ENCODE measurements around the gene S100A7A. TPM values are rescaled to one million over a fixed set of nuclear protein-coding genes. Genes with fewer than 3 reads are reported as not detected.

S100A7A gene
- polyA plus RNA-seq, 3 donors: not detected

GRCh38 chr1:153441238-153441755 lies 25.0 kb downstream of the S100A7A start:
- 85% methylated on average over 7 of the region's 9 CpGs for WGBS (ENCODE audit: insufficient coverage)
- Histone ChIP-seq H3K79me2 (ENCODE audit: insufficient read depth, low read length) (no peaks in the 10 kb centered on the region), H3K4me2 (replicated peaks; ENCODE audit: extremely low read depth, low read length, poor library complexity, severe bottlenecking) (no peak overlapping the region), H3K27ac (ENCODE audit: low read depth in 1 of 2, low read length in 2 of 2) (no peak overlapping the region), H4K20me1 (ENCODE audit: insufficient read depth, low read length) (no peaks in the 10 kb centered on the region), H3K9me3 (replicated peaks in 1 of 2; ENCODE audit: control insufficient read depth in 1 of 2, insufficient read depth in 1 of 2, low read length in 2 of 2) (no peaks in the 10 kb centered on the region), H3K36me3 (replicated peaks in 1 of 2; ENCODE audit: control insufficient read depth in 1 of 2, insufficient read depth in 2 of 2, low read length in 2 of 2) (no peaks in the 10 kb centered on the region), H2AFZ (ENCODE audit: insufficient read depth, low read depth, low read length, poor library complexity, severe bottlenecking) (no peak overlapping the region), H3K27me3 (ENCODE audit: control insufficient read depth in 2 of 2, insufficient read depth in 2 of 2, low read length in 2 of 2) (no peaks in the 10 kb centered on the region), H3K9ac (ENCODE audit: insufficient read depth, low read length, poor library complexity, severe bottlenecking) (no peak overlapping the region), H3K4me3 (replicated peaks in 1 of 3; ENCODE audit: low read depth in 2 of 3, low read length in 3 of 3) (no peak overlapping the region), H3K4me1 (ENCODE audit: control insufficient read depth in 1 of 2, insufficient read depth in 2 of 2, low read length in 2 of 2) (peaks cover 0 to 7% of the 10 kb centered on the region in 2 donors)
- intact Hi-C loops (cut with micrococcal nuclease): no loop called here
- Mint-ChIP-seq H3K27me3 (ENCODE audit: low read depth in 3 of 3) (peaks cover 5 to 26% (median 6%) of the 10 kb centered on the region in 3 donors), H3K27ac (no peak overlapping the region), H3K4me3 (no peak overlapping the region), H3K4me1 (peaks cover 3% of the 10 kb centered on the region), H3K36me3 (no peaks in the 10 kb centered on the region), H3K9me3 (no peaks in the 10 kb centered on the region)
- no peak for DNase-seq
- TF ChIP-seq CTCF (IDR thresholded peaks at IDR 0.05): no peak

GRCh38 chr1:153443486-153443885 lies 27.2 kb downstream of the S100A7A start:
- Mint-ChIP-seq H3K4me1 (no peaks in the 10 kb centered on the region), H3K36me3 (no peaks in the 10 kb centered on the region), H3K27ac (no peak overlapping the region), H3K9me3 (no peaks in the 10 kb centered on the region), H3K4me3 (no peak overlapping the region), H3K27me3 (ENCODE audit: low read depth in 3 of 3) (peaks cover 13 to 35% (median 15%) of the 10 kb centered on the region in 3 donors)
- intact Hi-C loops (cut with micrococcal nuclease): no loop called here
- Histone ChIP-seq H3K4me2 (replicated peaks; ENCODE audit: extremely low read depth, low read length, poor library complexity, severe bottlenecking) (no peak overlapping the region), H3K27me3 (ENCODE audit: control insufficient read depth in 2 of 2, insufficient read depth in 2 of 2, low read length in 2 of 2) (peaks cover 0 to 3% of the 10 kb centered on the region in 2 donors), H4K20me1 (ENCODE audit: insufficient read depth, low read length) (no peaks in the 10 kb centered on the region), H3K4me3 (replicated peaks in 1 of 3; ENCODE audit: low read depth in 2 of 3, low read length in 3 of 3) (no peak overlapping the region), H3K4me1 (ENCODE audit: control insufficient read depth in 1 of 2, insufficient read depth in 2 of 2, low read length in 2 of 2) (no peaks in the 10 kb centered on the region), H3K79me2 (ENCODE audit: insufficient read depth, low read length) (no peaks in the 10 kb centered on the region), H3K27ac (ENCODE audit: low read depth in 1 of 2, low read length in 2 of 2) (no peak overlapping the region), H3K36me3 (replicated peaks in 1 of 2; ENCODE audit: control insufficient read depth in 1 of 2, insufficient read depth in 2 of 2, low read length in 2 of 2) (no peaks in the 10 kb centered on the region), H2AFZ (ENCODE audit: insufficient read depth, low read depth, low read length, poor library complexity, severe bottlenecking) (no peak overlapping the region), H3K9me3 (replicated peaks in 1 of 2; ENCODE audit: control insufficient read depth in 1 of 2, insufficient read depth in 1 of 2, low read length in 2 of 2) (no peaks in the 10 kb centered on the region), H3K9ac (ENCODE audit: insufficient read depth, low read length, poor library complexity, severe bottlenecking) (no peak overlapping the region)
- DNase-seq: no peak
- WGBS (ENCODE audit: insufficient coverage): no CpG with 5 or more reads among the region's 4 CpGs
- TF ChIP-seq CTCF (IDR thresholded peaks at IDR 0.05): no peak

Data from CD14-positive monocyte (primary cell).